Muscle layer of colon (tissue), 2 donors: ENCODE data around the gene ERBB4.

ENCODE experiments used
- H3K27ac ChIP-seq: one replicate; pipeline ENCODE4 v1.7.0; 2013; ENCODE audit warnings: low read depth, mild to moderate bottlenecking, low read length, moderate library complexity
- H3K27me3 ChIP-seq, 2 donors: one replicate each; pipeline ENCODE4 v1.7.0; 2013; ENCODE audit warnings: low read length in 2 of 2, mild to moderate bottlenecking in 2 of 2; ENCODE audit not compliant: insufficient read depth in 2 of 2, control insufficient read depth in 1 of 2
- H3K36me3 ChIP-seq: one replicate; pipeline ENCODE4 v1.7.0; 2013; ENCODE audit warnings: mild to moderate bottlenecking, low read length; ENCODE audit not compliant: insufficient read depth
- H3K4me1 ChIP-seq: one replicate; pipeline ENCODE4 v1.7.0; 2013; ENCODE audit warnings: mild to moderate bottlenecking, low read length; ENCODE audit not compliant: insufficient read depth
- H3K4me3 ChIP-seq, 2 donors: one replicate each; pipeline ENCODE4 v1.7.0; 2013; ENCODE audit warnings: low read length in 2 of 2, low read depth in 1 of 2, mild to moderate bottlenecking in 1 of 2, moderate library complexity in 1 of 2
- H3K9ac ChIP-seq: one replicate; pipeline ENCODE4 v1.7.0; 2013; ENCODE audit warnings: low read length
- H3K9me3 ChIP-seq: one replicate; pipeline ENCODE4 v1.7.0; 2013; ENCODE audit warnings: mild to moderate bottlenecking, low read length
- donor health status: abdominal sarcoma.
- donor health status: Adenocarcinoma of cecum.

The ERBB4 gene

GRCh38 chr2:211349031-211349430 is 1189.6 kb downstream of the ERBB4 start:
- no peaks in the 10 kb centered on the region for H3K27me3 ChIP-seq
- H3K36me3 ChIP-seq = no peaks in the 10 kb centered on the region
- no peak overlapping the region for H3K4me3 ChIP-seq
- H3K4me1 ChIP-seq = no peaks in the 10 kb centered on the region
- no peak overlapping the region for H3K27ac ChIP-seq
- H3K9ac ChIP-seq = no peak overlapping the region
- no peaks in the 10 kb centered on the region for H3K9me3 ChIP-seq

DNA sequence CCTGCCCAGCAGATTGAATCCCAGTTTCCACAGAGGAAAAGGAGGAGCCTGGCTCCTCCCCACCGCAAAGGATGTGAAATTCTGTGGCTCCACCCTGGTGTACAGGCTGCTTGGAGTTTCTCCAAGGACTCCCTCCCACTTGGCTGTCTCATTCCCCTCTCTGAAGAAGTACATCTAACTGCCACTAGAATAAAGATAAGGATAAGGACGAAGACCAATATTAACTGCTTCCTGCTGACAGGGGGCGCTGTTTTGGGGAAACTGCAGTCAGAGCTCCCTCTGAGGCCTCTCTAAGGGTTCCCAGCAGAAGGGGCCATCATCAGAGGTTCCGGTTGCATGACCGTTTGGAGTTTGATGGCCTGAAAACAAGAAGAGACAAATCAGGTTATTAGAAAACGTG is 1191.3 kb downstream of the ERBB4 start:
- H3K36me3 ChIP-seq = no peaks in the 10 kb centered on the region
- no peak overlapping the region for H3K27ac ChIP-seq
- H3K4me1 ChIP-seq = no peaks in the 10 kb centered on the region
- no peaks in the 10 kb centered on the region for H3K9me3 ChIP-seq
- H3K9ac ChIP-seq = no peak overlapping the region
- H3K27me3 ChIP-seq = no peaks in the 10 kb centered on the region
- H3K4me3 ChIP-seq = no peak overlapping the region

- Histone ChIP-seq H3K4me3 (no peak overlapping the region), H3K9me3 (no peaks in the 10 kb centered on the region), H3K27ac (no peak overlapping the region), H3K36me3 (no peaks in the 10 kb centered on the region), H3K4me1 (no peaks in the 10 kb centered on the region), H3K27me3 (no peaks in the 10 kb centered on the region), H3K9ac (no peak overlapping the region)
Measured at GRCh38 chr2:211344289-211344688, 1194.3 kb downstream of the ERBB4 start.

- Histone ChIP-seq H3K9me3 (no peaks in the 10 kb centered on the region), H3K4me3 (no peak overlapping the region), H3K27me3 (no peaks in the 10 kb centered on the region), H3K4me1 (no peaks in the 10 kb centered on the region), H3K36me3 (no peaks in the 10 kb centered on the region), H3K27ac (no peak overlapping the region), H3K9ac (no peak overlapping the region)
Measured at GRCh38 chr2:211333377-211333776, 1205.2 kb downstream of the ERBB4 start.

GRCh38 chr2:211331736-211332135 is 1206.9 kb downstream of the ERBB4 start:
- Histone ChIP-seq H3K4me1 (no peaks in the 10 kb centered on the region), H3K4me3 (no peak overlapping the region), H3K27me3 (no peaks in the 10 kb centered on the region), H3K36me3 (no peaks in the 10 kb centered on the region), H3K9ac (no peak overlapping the region), H3K27ac (no peak overlapping the region), H3K9me3 (no peaks in the 10 kb centered on the region)

GRCh38 chr2:211329882-211330281 is 1208.7 kb downstream of the ERBB4 start:
- Histone ChIP-seq H3K27me3 (no peaks in the 10 kb centered on the region), H3K4me3 (no peak overlapping the region), H3K9ac (no peak overlapping the region), H3K27ac (no peak overlapping the region), H3K4me1 (no peaks in the 10 kb centered on the region), H3K9me3 (no peaks in the 10 kb centered on the region), H3K36me3 (no peaks in the 10 kb centered on the region)

GRCh38 chr2:211329421-211329820 is 1209.2 kb downstream of the ERBB4 start:
- H3K27me3 ChIP-seq = no peaks in the 10 kb centered on the region
- H3K4me3 ChIP-seq = no peak overlapping the region
- no peak overlapping the region for H3K9ac ChIP-seq
- H3K4me1 ChIP-seq = no peaks in the 10 kb centered on the region
- H3K27ac ChIP-seq = no peak overlapping the region
- no peaks in the 10 kb centered on the region for H3K36me3 ChIP-seq
- H3K9me3 ChIP-seq = no peaks in the 10 kb centered on the region

DNA sequence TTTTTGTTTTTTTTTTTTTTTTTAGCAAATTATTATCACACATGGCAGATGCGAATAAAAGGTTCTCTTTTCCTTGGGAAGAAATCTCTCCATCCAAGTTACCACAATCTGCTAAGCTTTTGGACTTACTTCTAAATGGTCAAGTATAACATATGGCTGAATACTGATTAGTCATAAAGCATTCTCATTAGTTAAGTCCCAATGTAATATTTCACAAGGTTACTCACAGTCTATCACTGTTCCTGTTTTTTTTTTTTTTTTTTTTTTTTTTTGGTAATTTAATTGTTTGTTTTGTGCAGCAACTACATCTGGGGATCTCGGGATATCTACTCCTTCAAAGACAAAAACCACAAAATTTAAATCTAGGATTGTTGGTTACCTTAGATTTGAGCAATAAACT is 1210.5 kb downstream of the ERBB4 start:
- Histone ChIP-seq H3K9me3 (no peaks in the 10 kb centered on the region), H3K4me3 (no peak overlapping the region), H3K36me3 (no peaks in the 10 kb centered on the region), H3K27ac (no peak overlapping the region), H3K9ac (no peak overlapping the region), H3K27me3 (no peaks in the 10 kb centered on the region), H3K4me1 (no peaks in the 10 kb centered on the region)
